ENCODE measurements around the gene TMEM151B. TPM values are rescaled to one million over a fixed set of nuclear protein-coding genes. Genes with fewer than 3 reads are reported as not detected.

Gene TMEM151B
- total and polyA plus RNA-seq, 2 of the 13 experiments (the other 11 are each of a cell fraction or from before 2014, with no cell fraction given): not detected

- TF ChIP-seq ZHX1 (CRISPR knock-in tag; IDR thresholded peaks at IDR 0.05; ENCODE audit: low read depth): peak; percentile 71; the same call in 1 of the 2 replicates
- TF ChIP-seq, protein P1, sequence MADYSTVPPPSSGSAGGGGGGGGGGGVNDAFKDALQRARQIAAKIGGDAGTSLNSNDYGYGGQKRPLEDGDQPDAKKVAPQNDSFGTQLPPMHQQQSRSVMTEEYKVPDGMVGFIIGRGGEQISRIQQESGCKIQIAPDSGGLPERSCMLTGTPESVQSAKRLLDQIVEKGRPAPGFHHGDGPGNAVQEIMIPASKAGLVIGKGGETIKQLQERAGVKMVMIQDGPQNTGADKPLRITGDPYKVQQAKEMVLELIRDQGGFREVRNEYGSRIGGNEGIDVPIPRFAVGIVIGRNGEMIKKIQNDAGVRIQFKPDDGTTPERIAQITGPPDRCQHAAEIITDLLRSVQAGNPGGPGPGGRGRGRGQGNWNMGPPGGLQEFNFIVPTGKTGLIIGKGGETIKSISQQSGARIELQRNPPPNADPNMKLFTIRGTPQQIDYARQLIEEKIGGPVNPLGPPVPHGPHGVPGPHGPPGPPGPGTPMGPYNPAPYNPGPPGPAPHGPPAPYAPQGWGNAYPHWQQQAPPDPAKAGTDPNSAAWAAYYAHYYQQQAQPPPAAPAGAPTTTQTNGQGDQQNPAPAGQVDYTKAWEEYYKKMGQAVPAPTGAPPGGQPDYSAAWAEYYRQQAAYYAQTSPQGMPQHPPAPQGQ (CRISPR knock-in tag; IDR thresholded peaks at IDR 0.05; ENCODE audit: borderline replicate concordance): no peak
- TF ChIP-seq, protein P2, sequence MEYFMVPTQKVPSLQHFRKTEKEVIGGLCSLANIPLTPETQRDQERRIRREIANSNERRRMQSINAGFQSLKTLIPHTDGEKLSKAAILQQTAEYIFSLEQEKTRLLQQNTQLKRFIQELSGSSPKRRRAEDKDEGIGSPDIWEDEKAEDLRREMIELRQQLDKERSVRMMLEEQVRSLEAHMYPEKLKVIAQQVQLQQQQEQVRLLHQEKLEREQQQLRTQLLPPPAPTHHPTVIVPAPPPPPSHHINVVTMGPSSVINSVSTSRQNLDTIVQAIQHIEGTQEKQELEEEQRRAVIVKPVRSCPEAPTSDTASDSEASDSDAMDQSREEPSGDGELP (IDR thresholded peaks at IDR 0.05; ENCODE audit: borderline replicate concordance, low read depth): no peak
- TF ChIP-seq ZNF558 (CRISPR knock-in tag; IDR thresholded peaks at IDR 0.05; ENCODE audit: borderline replicate concordance): no peak
- peak; percentile 76 for TF ChIP-seq NRL (CRISPR knock-in tag; IDR thresholded peaks at IDR 0.05; ENCODE audit: borderline replicate concordance)
- peak; percentile 60; the same call in 1 of the 2 replicates for TF ChIP-seq SNAPC5 (CRISPR knock-in tag; IDR thresholded peaks at IDR 0.05; ENCODE audit: borderline replicate concordance)
- 0 out of 2 replicates have a peak, but pooled peaks have one; percentile 24 for TF ChIP-seq ZNF605 (CRISPR knock-in tag; IDR thresholded peaks at IDR 0.05)
- peak; percentile 89; the same call in 1 of the 2 replicates for TF ChIP-seq SP140L (CRISPR knock-in tag; IDR thresholded peaks at IDR 0.05; ENCODE audit: borderline replicate concordance)
- TF ChIP-seq ZNF432 (CRISPR knock-in tag; IDR thresholded peaks at IDR 0.05; ENCODE audit: borderline replicate concordance): no peak
- TF ChIP-seq EED (CRISPR knock-in tag; IDR thresholded peaks at IDR 0.05): peak; percentile 91; the same call in 1 of the 2 replicates
- TF ChIP-seq, protein P3, sequence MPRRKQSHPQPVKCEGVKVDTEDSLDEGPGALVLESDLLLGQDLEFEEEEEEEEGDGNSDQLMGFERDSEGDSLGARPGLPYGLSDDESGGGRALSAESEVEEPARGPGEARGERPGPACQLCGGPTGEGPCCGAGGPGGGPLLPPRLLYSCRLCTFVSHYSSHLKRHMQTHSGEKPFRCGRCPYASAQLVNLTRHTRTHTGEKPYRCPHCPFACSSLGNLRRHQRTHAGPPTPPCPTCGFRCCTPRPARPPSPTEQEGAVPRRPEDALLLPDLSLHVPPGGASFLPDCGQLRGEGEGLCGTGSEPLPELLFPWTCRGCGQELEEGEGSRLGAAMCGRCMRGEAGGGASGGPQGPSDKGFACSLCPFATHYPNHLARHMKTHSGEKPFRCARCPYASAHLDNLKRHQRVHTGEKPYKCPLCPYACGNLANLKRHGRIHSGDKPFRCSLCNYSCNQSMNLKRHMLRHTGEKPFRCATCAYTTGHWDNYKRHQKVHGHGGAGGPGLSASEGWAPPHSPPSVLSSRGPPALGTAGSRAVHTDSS (CRISPR knock-in tag; conservative IDR thresholded peaks at IDR 0.05): peak; percentile 94; the same call in 1 of the 2 replicates
- TF ChIP-seq, protein P4, sequence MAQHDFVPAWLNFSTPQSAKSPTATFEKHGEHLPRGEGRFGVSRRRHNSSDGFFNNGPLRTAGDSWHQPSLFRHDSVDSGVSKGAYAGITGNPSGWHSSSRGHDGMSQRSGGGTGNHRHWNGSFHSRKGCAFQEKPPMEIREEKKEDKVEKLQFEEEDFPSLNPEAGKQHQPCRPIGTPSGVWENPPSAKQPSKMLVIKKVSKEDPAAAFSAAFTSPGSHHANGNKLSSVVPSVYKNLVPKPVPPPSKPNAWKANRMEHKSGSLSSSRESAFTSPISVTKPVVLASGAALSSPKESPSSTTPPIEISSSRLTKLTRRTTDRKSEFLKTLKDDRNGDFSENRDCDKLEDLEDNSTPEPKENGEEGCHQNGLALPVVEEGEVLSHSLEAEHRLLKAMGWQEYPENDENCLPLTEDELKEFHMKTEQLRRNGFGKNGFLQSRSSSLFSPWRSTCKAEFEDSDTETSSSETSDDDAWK (CRISPR knock-in tag; IDR thresholded peaks at IDR 0.05): no peak
- TF ChIP-seq AFF4 (CRISPR knock-in tag; IDR thresholded peaks at IDR 0.05): no peak
These were observed 32.3 kb upstream of the TMEM151B start (continued) for GRCh38 chr6:44237813-44238433.

Data from HepG2 (cell line).